Measurements from ENCODE around the gene CSAD.
A peak's percentile ranks its signal among the peaks of the same experiment; 100 is the strongest.
"Not testable (repeated sequence)": the region's sequence is repeated elsewhere in the genome, so short reads cannot be mapped to it uniquely, and the experiment has no call there.

The CSAD gene

GRCh38 chr12:53218551-53219291 is 38.0 kb upstream of the CSAD start:
- peak; percentile 23 for DNase-seq

GRCh38 chr12:53217931-53218307 is 37.2 kb upstream of the CSAD start:
- no peak for DNase-seq

GRCh38 chr12:53217051-53217930 is 36.6 kb upstream of the CSAD start:
- DNase-seq: no peak

- DNase-seq: no peak
Observed at GRCh38 chr12:53215497-53215896, 34.8 kb upstream of the CSAD start.

- no peak for DNase-seq
Observed at GRCh38 chr12:53214687-53215455, 34.1 kb upstream of the CSAD start.

GRCh38 chr12:53214221-53214620 is 33.5 kb upstream of the CSAD start:
- DNase-seq: no peak

GRCh38 chr12:53213348-53213747 is 32.6 kb upstream of the CSAD start:
- DNase-seq: peak; percentile 67

GRCh38 chr12:53212931-53213330 is 32.2 kb upstream of the CSAD start:
- DNase-seq: no peak

GRCh38 chr12:53211476-53212381 is 31.0 kb upstream of the CSAD start:
- DNase-seq: no peak

- no peak for DNase-seq
Observed at GRCh38 chr12:53210843-53211242, 30.1 kb upstream of the CSAD start.

- DNase-seq: no peak
Observed at GRCh38 chr12:53208877-53209463, 28.2 kb upstream of the CSAD start.

- no peak for DNase-seq
Observed at GRCh38 chr12:53208435-53208834, 27.7 kb upstream of the CSAD start.

GRCh38 chr12:53207042-53207441 is 26.3 kb upstream of the CSAD start, which contains the start of gene ITGB7:
TSS of gene ITGB7 (minus strand) at chr12:53207251. CDS start at chr12:53200443, 6,808 bp downstream.
- DNase-seq: no peak

- peak; percentile 89 for DNase-seq
Observed at GRCh38 chr12:53205747-53206419, 25.2 kb upstream of the CSAD start.

GRCh38 chr12:53204351-53204750 is 23.6 kb upstream of the CSAD start:
- DNase-seq: peak; percentile 59

GRCh38 chr12:53202316-53202715 is 21.6 kb upstream of the CSAD start:
- DNase-seq: not testable (repeated sequence)

- DNase-seq: no peak
Observed at GRCh38 chr12:53201639-53202038, 20.9 kb upstream of the CSAD start.

GRCh38 chr12:53201177-53201541 is 20.4 kb upstream of the CSAD start:
- no peak for DNase-seq

GRCh38 chr12:53200458-53201176 is 19.9 kb upstream of the CSAD start:
- DNase-seq: no peak

GRCh38 chr12:53200107-53200457 is 19.4 kb upstream of the CSAD start:
- no peak for DNase-seq

- no peak for DNase-seq
Observed at GRCh38 chr12:53199700-53200099, 19.0 kb upstream of the CSAD start.

Data from fibroblast of upper back skin (primary cell).